ENCODE results near the gene CSNK1E.

GRCh38 chr22:38353701-38354100 is 36.5 kb upstream of the CSNK1E start:
- TF ChIP-seq EZH2 (IDR thresholded peaks at IDR 0.05) (no peak), CTCF (IDR thresholded peaks at IDR 0.05) (no peak)

All from neural progenitor cell (in vitro differentiated cells).